Measurements from ENCODE around the gene GDF2.

Gene GDF2

DNA sequence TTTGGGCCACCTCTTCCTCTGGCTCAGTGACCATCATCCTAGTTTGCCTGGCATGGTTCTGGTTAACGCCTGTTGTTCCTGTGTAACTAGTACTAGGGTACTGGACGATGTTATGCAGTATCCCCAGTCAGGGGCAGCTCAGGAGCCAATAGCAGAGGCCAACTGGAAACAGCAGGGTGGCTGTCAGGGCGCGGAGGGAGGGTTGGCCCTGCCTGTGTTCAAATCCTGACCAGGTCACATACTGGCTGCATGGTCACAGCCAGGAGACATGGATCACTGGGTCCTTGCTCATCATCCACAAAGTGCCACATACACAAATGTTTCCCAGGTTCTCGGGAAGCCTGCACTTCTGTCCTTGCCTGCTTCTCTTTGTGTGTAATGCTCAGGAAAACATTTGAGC, 13.7 kb downstream of the GDF2 start:
- DNase-seq, result no peak

DNA sequence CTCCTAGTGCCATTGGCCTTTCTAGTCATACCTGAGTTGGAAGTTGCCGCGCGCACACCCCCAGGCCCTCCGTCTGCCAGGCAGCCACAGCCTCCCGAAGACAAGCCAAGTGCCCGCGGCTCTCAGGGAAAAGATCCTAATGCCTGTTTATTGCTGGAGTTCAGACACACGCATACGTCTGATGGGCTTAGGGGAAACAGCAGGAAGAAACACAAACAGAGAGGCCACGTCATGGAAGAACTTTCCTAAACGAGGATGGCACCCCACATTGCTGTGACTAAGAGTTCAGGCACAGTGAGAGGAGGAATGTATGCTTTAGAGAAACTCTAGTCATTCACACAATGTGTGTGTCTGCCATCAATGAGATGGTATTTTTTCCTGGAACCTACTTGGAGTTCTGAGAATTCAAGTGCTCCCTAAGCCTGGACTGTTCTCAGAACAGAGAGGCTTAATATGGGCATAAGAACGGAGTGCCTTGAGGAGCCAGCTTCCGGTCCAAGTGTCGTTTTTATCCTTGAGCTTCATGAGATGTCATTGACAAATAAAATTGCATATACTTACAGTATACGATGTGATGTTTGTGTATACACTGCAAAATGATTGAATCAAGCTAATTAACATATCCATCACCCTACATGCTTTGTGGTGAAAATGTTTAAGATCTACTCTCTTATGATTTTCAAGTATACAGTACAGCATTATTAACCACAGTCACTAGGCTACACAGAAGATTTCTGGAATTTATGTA, 14.3 kb downstream of the GDF2 start:
- DNase-seq, result no peak

DNA sequence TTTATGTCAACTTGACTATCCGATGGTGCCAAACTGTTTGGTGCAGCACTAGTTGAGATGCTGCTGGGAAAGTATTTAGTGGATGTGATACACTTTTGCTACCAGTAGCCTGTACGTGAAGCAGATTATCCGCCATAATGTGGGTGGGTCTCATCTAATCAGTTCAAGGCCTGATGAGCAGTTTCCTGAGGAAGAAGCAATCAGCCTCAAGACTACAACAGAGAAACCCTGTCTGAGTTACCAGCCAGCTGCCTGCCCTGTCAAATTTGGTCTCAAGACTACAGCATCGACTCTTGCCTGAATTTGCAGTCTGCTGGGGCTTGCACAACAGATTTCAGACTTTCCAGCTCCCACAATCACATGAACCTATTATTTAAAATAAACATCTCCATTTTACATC, 15.1 kb downstream of the GDF2 start:
- DNase-seq, result no peak

DNA sequence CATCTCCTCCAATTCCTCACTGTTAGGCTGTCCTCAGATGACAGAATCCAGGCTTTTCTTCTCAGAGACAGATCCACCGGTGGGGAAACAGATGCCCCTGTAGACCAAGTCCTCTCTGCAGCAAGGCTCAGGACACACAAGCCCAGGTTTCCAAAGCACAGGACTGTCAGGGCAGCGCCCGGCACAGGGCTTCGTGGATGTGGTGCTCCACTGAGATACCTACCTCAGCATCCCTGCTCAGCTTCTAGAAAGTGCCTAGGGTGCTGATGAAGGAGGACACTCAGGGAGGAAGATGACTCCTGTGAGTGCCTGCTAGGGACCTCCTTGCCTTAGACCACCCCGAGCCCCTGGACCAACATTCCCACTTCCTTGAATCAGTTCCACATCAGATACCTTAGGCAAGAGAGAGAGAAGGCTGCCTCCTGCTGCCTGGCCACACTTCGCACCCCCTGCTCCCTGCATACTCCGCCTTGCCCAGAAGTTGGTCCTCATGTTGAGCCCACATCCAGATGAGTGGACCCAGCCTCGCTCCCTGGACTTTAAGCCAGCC, 17.0 kb downstream of the GDF2 start:
- no peak for DNase-seq

DNA sequence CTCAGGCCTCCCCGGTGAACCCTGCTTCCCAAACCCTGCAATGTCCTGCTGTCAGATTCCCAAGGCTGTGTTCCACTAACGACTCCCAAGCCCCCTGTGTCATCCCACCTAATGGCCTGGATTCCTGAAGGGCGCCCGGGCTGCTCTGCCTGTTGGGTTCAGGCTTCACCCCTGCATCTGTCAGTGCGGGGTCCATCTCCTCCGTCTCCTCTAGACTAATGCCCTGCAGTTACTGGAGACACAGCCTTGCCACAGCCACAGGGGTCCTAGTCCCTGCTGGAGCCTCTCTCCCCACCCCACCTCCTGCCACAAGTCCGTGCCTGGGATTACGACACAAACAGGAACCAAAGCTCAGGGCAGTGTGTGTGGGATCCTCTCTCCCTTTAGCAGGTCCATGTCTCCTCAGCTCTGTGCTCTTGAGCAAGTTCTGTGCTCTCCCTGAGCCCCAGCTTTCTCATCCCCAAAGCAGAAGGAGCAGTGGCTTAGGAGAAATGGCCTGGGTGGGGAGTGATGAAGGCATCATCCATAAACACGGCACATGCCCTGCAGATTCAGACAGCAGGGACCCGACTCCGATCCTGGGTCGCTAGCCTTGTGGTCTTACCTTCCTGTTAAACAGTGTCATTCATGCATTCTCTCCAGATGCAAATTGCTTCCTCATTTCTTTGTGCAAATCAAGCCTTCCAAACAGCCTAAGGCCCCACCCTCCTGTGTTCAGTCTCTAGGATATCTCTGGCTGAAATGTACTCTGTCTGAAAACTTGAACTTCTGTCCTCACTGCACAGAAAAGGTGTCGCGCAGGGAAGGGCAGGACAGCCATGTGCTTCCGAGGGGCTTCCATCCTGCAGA, 17.7 kb downstream of the GDF2 start:
- DNase-seq, result no peak

DNA sequence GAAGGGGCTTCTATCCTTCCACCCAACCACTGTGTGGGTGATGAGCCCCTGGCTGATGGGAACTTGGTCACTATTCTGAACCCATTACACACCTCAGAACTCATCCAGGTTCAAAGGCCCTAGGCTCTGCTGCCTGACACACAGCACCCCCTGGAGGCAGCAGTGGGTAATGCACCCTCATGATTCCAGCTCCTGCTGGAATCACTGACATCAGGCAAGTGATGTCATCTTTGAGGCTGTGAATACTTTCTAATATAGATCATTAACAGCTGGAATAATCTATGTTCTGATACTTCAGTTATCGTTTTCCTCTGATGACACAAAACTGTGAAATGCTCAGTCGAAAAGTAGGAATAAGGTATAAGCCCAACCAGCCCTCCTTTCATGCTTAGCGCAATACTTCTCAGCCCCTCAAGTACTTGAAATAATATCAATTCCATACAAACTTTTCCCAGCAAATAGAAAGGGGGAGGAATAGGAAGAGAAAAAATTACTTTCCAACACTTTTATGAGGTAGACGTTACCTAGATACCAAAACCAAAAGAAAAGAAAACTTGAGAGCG, 18.4 kb downstream of the GDF2 start:
- peak; percentile 35 for DNase-seq

DNA sequence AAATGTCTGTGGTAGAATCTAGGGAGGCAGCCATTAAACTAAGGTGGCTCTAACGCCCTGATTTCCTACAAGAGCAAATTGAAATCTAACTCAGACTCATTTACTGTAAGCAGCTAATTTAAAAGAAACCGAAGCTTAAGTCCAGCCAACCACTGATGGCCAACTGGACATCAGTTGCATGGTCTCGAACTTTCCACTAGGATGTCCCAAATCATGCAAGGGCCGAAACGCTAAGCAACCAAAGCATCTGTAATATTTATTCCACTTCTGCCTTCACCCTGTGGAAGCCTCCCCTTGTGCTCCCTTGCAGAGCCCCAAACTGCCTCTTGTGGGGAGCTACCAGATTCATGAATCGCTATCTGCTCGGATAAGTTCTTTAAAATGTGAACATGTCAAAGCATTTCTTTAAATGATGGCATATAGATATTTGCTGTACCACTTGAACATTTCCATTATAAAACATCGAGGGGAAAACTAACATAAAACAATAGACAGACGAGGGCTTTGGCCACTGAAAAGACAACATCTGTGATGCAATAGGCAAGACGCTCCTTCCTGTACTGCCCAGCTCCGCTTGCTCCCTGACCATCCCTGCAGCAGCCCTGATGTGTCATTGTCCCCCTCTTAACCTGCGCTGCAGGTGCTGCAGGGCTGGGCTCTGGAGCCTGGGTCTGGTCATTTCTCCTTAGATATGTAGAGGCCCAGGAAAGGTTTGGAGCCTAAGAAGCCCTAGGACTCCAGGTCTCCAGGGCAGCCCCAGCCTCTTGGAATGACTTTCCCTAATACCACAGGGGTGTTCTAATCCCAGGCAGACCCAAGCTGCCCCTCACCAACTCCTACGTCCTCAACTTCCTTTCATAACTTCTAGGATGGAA, 23.0 kb downstream of the GDF2 start:
- no peak for DNase-seq

DNA sequence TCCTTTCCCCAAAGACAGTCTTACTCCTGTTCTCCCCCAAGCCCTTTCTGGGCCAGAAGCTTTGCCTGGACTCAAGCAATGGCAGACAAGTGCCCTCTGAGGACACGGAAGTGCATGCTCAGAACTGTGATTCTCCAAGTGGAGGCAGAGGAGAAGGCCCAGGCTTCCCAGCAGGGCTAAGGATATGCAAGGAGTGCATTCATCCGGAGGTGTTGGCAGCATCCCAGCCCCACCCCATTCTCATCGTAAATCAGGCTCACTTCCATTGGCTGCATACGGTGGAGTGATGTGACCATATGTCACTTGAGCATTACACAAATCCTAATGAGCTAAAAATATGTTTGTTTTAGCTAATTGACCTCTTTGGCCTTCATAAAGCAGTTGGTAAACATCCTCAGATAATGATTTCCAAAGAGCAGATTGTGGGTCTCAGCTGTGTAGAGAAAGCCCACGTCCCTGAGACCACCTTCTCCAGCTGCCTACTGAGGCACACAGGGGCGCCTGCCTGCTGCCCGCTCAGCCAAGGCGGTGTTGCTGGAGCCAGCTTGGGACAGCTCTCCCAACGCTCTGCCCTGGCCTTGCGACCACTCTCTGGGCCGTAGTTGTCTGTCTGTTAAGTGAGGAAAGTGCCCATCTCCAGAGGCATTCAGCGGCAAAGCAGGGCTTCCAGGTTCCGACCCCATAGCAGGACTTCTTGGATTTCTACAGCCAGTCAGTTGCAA, 24.5 kb downstream of the GDF2 start:
- DNase-seq, result no peak

DNA sequence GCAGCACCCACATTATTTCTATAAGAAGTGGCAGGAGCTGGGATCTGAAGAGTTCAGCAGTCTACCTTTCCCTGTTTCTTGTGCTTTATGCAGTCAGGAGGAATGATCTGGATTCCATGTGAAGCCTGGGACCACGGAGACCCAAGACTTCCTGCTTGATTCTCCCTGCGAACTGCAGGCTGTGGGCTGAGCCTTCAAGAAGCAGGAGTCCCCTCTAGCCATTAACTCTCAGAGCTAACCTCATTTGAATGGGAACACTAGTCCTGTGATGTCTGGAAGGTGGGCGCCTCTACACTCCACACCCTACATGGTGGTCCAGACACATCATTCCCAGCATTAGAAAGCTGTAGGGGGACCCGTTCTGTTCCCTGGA, 25.0 kb downstream of the GDF2 start:
- no peak for DNase-seq

DNA sequence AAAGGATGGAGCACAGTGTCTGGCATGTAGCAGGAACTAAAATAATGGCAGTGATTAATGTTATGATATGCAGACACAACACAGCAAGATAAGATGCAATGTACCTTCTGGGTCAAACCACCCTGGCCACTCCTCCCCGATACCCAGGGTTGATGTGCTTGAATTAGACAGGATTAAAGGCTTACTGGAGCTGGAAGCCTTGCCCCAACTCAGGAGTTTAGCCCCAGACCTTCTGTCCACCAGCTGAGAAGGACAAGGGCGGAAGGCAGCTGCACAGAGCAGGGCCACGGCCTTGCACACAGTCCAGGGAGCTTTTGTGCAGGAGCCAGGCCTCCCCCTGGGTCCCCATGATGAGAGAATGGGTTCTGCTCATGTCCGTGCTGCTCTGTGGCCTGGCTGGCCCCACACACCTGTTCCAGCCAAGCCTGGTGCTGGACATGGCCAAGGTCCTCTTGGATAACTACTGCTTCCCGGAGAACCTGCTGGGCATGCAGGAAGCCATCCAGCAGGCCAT, 25.9 kb downstream of the GDF2 start, which contains the start of gene RBP3:
RBP3 (plus strand) TSS at position 226 of the 514 bp plus-strand sequence; CDS start at position 348, 122 bp downstream.
- no peak for DNase-seq

DNA sequence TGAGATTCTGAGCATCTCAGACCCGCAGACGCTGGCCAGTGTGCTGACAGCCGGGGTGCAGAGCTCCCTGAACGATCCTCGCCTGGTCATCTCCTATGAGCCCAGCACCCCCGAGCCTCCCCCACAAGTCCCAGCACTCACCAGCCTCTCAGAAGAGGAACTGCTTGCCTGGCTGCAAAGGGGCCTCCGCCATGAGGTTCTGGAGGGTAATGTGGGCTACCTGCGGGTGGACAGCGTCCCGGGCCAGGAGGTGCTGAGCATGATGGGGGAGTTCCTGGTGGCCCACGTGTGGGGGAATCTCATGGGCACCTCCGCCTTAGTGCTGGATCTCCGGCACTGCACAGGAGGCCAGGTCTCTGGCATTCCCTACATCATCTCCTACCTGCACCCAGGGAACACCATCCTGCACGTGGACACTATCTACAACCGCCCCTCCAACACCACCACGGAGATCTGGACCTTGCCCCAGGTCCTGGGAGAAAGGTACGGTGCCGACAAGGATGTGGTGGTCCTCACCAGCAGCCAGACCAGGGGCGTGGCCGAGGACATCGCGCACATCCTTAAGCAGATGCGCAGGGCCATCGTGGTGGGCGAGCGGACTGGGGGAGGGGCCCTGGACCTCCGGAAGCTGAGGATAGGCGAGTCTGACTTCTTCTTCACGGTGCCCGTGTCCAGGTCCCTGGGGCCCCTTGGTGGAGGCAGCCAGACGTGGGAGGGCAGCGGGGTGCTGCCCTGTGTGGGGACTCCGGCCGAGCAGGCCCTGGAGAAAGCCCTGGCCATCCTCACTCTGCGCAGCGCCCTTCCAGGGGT, 26.6 kb downstream of the GDF2 start:
- no peak for DNase-seq

DNA sequence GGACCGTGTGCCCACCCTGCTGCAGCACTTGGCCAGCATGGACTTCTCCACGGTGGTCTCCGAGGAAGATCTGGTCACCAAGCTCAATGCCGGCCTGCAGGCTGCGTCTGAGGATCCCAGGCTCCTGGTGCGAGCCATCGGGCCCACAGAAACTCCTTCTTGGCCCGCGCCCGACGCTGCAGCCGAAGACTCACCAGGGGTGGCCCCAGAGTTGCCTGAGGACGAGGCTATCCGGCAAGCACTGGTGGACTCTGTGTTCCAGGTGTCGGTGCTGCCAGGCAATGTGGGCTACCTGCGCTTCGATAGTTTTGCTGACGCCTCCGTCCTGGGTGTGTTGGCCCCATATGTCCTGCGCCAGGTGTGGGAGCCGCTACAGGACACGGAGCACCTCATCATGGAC, 27.3 kb downstream of the GDF2 start:
- no peak for DNase-seq

DNA sequence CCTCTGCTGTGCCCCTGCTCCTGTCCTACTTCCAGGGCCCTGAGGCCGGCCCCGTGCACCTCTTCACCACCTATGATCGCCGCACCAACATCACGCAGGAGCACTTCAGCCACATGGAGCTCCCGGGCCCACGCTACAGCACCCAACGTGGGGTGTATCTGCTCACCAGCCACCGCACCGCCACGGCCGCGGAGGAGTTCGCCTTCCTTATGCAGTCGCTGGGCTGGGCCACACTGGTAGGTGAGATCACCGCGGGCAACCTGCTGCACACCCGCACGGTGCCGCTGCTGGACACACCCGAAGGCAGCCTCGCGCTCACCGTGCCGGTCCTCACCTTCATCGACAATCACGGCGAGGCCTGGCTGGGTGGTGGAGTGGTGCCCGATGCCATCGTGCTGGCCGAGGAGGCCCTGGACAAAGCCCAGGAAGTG, 27.7 kb downstream of the GDF2 start:
- no peak for DNase-seq

DNA sequence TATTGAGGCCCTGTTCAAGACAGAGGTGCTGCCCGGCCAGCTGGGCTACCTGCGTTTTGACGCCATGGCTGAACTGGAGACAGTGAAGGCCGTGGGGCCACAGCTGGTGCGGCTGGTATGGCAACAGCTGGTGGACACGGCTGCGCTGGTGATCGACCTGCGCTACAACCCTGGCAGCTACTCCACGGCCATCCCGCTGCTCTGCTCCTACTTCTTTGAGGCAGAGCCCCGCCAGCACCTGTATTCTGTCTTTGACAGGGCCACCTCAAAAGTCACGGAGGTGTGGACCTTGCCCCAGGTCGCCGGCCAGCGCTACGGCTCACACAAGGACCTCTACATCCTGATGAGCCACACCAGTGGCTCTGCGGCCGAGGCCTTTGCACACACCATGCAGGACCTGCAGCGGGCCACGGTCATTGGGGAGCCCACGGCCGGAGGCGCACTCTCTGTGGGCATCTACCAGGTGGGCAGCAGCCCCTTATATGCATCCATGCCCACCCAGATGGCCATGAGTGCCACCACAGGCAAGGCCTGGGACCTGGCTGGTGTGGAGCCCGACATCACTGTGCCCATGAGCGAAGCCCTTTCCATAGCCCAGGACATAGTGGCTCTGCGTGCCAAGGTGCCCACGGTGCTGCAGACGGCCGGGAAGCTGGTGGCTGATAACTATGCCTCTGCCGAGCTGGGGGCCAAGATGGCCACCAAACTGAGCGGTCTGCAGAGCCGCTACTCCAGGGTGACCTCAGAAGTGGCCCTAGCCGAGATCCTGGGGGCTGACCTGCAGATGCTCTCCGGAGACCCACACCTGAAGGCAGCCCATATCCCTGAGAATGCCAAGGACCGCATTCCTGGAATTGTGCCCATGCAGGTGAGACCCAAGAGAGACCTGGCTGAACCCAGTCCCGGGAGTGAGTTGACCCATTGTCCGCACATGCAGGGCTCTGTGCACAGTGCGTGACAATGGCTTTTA, 28.7 kb downstream of the GDF2 start:
- no peak for DNase-seq

DNA sequence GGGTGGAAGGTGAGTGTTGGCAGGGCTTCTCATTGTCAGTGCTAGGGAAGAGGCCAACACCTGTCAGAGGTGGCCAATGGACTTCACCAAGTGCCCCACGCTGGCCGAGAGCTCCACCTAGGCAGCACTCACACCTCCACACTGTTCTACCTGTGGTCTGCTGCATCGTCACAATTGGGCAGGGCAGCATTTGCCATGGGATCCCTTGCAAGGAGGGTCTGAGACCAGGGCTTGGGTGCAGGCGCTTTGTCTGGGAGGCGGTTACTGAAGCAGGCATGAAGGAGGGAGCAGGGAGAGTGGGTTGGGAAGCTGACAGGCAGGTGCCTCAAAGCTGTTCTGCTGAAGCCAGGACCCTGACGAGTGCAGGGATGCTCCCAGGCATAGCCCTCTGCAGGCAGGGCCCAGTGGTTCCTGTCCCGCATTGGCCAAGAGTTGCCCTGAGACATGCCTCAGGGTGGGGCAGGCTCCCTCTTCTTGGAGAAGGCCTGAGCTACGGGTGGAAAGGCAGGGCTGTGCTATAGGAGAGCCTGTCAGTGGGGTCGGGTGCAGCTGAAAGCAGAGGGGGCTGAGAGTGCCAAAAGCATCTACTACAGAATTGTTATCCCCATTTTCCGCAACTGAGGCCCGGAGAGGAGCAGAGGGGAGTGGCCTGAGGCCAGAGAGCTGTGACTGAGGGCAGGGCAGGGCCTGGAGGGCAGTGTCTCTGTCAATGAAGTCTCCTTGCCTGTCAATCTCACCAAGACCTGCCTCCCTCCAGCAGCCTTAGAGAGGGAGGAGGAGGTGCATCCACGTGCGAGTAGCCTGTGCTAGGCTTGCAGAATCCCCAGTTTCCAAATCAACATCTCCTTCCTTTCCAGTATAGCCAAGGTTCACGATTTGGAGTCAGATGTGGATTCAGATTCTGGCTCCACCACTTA, 29.9 kb downstream of the GDF2 start:
- no peak for DNase-seq

DNA sequence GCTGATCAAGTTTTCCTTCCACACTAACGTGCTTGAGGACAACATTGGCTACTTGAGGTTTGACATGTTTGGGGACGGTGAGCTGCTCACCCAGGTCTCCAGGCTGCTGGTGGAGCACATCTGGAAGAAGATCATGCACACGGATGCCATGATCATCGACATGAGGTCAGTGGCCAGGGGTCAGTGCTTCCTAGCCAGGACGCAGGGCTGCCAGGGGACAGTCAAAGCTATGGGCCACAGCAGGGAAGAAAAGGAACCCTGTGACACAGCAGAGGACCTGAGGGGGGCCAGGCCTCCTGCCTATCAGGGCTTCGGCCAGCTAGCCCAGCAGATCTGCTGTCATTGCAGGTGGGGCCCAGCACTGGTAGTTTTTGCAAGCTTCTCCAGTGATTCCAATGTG, 31.1 kb downstream of the GDF2 start:
- DNase-seq, result no peak

DNA sequence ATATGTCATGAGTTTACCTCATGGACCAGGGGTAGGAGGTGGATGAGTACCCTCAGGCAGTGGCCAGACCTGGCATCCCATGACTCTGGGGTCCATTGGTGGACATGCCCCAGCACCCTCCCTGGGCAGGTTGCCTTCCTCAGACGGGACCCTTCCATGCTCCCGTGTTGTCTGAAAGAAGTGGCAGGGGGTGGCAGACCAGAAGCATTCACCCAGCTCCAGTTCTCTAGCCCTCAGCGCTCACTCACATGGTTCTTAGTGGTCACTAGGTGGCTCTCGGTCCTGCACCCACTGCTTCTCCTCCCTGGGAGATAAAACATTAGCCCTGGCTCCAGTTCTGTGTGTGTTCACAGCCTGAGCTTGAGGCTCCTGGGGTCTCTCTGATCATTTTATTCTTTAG, 31.9 kb downstream of the GDF2 start:
- DNase-seq, result no peak

DNA sequence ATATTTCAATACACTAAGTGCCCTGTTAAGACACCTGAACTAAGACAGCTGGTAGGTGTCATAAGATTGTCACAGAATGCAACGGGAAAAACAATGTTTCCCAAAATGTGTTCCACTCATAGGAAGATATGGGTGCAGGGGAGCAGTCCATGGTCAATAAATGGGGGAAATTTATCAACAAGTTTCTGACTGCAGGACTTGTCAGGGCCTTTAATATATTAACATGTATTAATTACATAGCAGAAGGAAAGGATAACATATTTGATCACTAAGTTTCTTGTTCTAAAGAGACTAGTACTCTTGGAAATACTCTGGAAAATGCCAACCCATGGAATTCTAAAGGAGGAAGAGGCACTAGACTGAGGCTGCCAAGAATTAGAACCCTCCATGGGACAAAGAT, 32.6 kb downstream of the GDF2 start:
- DNase-seq, result no peak
